ENCODE measurements around the gene ADAMTS1. TPM values are rescaled to one million over a fixed set of nuclear protein-coding genes. Genes with fewer than 3 reads are reported as not detected.
A peak's percentile ranks its signal among the peaks of the same experiment; 100 is the strongest.
"Not testable (repeated sequence)": the region's sequence is repeated elsewhere in the genome, so short reads cannot be mapped to it uniquely, and the experiment has no call there.

Gene ADAMTS1
- total RNA-seq: 10 to 100 TPM; 24.4 to 35.2 TPM

DNA sequence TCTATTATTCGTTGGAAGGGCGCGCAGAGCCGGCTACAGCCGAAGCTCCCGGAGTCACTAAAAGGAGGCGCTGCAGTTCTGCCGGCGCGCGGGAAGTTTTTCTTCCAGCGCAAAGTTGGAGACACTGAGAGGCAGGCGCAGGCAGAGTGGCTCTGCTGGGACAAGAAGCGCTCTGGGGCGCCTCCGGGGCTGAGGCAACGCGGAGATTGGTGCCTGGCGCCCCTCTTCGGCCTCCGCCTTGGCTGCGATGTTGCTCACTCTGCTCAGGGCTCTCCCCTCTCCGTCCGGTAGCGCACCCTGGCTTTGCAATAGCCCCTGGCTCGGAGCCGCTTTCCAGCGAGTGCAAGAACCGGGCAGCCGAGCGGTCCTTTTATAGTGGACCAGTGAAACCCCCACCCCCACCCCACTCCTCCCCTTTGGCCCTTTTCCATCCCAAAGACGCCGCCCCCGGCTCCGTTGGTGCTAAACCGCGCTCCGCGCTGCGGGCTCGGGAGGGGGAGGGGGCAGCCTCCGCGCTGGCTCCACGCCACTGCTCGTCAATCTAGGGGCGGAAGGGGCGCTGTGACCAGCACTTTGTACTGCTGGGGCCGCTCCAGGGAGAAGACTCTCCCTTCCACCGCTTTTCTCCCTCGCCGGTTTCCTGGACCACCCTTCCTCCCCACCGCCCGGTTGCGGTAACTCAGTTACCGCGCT, at the start of gene ADAMTS1:
Gene ADAMTS1, minus strand, starts transcription at position 344 of the 693 bp plus-strand sequence. CDS start 455 bp downstream, outside the sequence.
- Mint-ChIP-seq H3K27me3 (peaks cover 16 to 21% of the 10 kb centered on the region in 2 donors), H3K27ac (peak within 1 kb of the TSS; percentile 85 to 87), H3K4me3 (peak within 1 kb of the TSS; percentile 83)

DNA sequence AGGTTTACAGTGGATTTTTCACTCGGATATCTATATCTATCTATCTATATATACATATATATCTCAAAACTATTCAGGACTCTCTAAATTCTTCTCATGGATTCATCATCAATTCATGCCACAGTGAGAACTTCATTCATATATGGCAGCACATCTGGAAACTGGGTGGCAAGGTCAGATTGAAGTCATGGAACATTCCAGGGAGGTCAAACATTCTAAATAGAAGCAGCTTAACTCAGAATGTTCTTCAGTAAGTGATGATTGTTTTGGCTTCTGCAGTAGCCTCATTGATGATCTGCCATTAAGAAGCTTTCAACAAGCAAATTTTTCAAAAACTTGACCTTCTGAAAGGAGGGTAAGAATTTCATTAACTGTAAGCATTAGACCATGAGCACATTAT, 46.9 kb upstream of the ADAMTS1 start:
- Mint-ChIP-seq H3K4me1 (ENCODE audit: low read depth in 2 of 2) (no peaks in the 10 kb centered on the region), H3K9me3 (no peaks in the 10 kb centered on the region), H3K27ac (no peak overlapping the region), H3K36me3 (no peaks in the 10 kb centered on the region), H3K27me3 (peaks cover 8 to 9% of the 10 kb centered on the region in 2 donors), H3K4me3 (no peak overlapping the region)
- ATAC-seq (no peak), DNase-seq (ENCODE audit: low spot score) (no peak)

More for the DNA sequence above, at the start of gene ADAMTS1:
- peak; percentile 75 to 80 for ATAC-seq
- Mint-ChIP-seq H3K4me1 (ENCODE audit: low read depth in 2 of 2) (peaks cover 41 to 44% of the 10 kb centered on the region in 2 donors), H3K36me3 (peaks cover 28% of the 10 kb centered on the region), H3K9me3 (no peaks in the 10 kb centered on the region)
- DNase-seq (ENCODE audit: low spot score): peak; percentile 81

- no peak for DNase-seq (ENCODE audit: low spot score)
- H3K27ac Mint-ChIP-seq: no peak overlapping the region
- peaks cover 16 to 21% of the 10 kb centered on the region in 2 donors for H3K27me3 Mint-ChIP-seq
- no peaks in the 10 kb centered on the region for H3K4me1 Mint-ChIP-seq (ENCODE audit: low read depth in 2 of 2)
- H3K36me3 Mint-ChIP-seq: no peaks in the 10 kb centered on the region
- no peaks in the 10 kb centered on the region for H3K9me3 Mint-ChIP-seq
- no peak overlapping the region for H3K4me3 Mint-ChIP-seq
- ATAC-seq: no peak
Observed at GRCh38 chr21:26888931-26889330, 43.7 kb upstream of the ADAMTS1 start.

GRCh38 chr21:26888256-26888655, 43.0 kb upstream of the ADAMTS1 start:
- ATAC-seq (no peak), DNase-seq (ENCODE audit: low spot score) (no peak)
- Mint-ChIP-seq H3K4me3 (no peak overlapping the region), H3K9me3 (no peaks in the 10 kb centered on the region), H3K27me3 (peaks cover 18 to 21% of the 10 kb centered on the region in 2 donors), H3K27ac (no peak overlapping the region), H3K36me3 (no peaks in the 10 kb centered on the region), H3K4me1 (ENCODE audit: low read depth in 2 of 2) (no peaks in the 10 kb centered on the region)

GRCh38 chr21:26887251-26887650, 42.0 kb upstream of the ADAMTS1 start:
- Mint-ChIP-seq H3K4me3 (no peak overlapping the region), H3K27ac (no peak overlapping the region), H3K4me1 (ENCODE audit: low read depth in 2 of 2) (no peaks in the 10 kb centered on the region), H3K36me3 (no peaks in the 10 kb centered on the region), H3K9me3 (no peaks in the 10 kb centered on the region), H3K27me3 (peaks cover 17 to 21% of the 10 kb centered on the region in 2 donors)
- ATAC-seq (no peak), DNase-seq (ENCODE audit: low spot score) (no peak)

DNA sequence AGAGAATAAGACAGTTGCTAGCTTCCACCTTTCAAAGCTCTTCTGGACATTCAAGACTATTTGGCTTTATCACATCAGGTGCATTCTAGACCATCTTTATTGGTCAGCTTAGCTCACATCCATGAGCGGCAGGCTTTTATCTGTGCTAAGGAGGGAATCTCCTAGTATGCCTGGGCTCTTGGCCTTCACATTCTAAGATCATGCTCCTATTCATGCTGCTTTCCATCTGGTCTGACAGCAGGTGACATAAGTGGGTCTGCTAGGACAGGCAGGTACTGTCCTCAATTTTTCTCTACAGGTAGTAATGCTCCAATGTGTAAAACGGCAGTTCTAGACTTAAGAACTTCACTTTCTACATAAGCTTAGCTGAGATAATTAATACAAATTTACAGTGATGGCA, 39.2 kb upstream of the ADAMTS1 start:
- DNase-seq (ENCODE audit: low spot score) (no peak), ATAC-seq (no peak)
- H3K4me1 Mint-ChIP-seq (ENCODE audit: low read depth in 2 of 2): no peaks in the 10 kb centered on the region
- H3K27me3 Mint-ChIP-seq: peaks cover 20 to 29% of the 10 kb centered on the region in 2 donors
- no peak overlapping the region for H3K4me3 Mint-ChIP-seq
- H3K36me3 Mint-ChIP-seq: no peaks in the 10 kb centered on the region
- H3K27ac Mint-ChIP-seq: no peak overlapping the region
- H3K9me3 Mint-ChIP-seq: no peaks in the 10 kb centered on the region

DNA sequence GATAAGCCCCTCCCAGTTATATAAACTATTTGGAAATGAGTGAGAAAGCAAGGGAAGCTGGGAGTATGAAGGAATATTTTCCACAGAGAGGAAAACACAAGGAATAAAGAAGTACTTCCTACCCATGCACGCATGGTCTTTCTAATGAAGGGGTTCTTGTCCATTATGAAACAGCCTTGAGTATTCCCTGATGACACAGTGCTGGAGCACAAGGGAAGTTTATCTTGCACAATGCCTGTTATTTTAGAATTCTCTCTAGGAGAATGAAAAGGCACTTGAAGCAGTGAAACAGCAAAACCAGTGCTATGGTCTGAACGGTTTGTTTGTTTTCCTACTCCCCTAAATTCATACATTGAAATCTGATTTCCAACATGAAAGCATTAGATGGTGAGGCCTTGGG, 38.6 kb upstream of the ADAMTS1 start:
- Mint-ChIP-seq H3K4me1 (ENCODE audit: low read depth in 2 of 2) (no peaks in the 10 kb centered on the region), H3K4me3 (no peak overlapping the region), H3K36me3 (no peaks in the 10 kb centered on the region), H3K27ac (no peak overlapping the region), H3K9me3 (no peaks in the 10 kb centered on the region), H3K27me3 (peaks cover 20 to 29% of the 10 kb centered on the region in 2 donors)
- ATAC-seq (no peak), DNase-seq (ENCODE audit: low spot score) (no peak)

DNA sequence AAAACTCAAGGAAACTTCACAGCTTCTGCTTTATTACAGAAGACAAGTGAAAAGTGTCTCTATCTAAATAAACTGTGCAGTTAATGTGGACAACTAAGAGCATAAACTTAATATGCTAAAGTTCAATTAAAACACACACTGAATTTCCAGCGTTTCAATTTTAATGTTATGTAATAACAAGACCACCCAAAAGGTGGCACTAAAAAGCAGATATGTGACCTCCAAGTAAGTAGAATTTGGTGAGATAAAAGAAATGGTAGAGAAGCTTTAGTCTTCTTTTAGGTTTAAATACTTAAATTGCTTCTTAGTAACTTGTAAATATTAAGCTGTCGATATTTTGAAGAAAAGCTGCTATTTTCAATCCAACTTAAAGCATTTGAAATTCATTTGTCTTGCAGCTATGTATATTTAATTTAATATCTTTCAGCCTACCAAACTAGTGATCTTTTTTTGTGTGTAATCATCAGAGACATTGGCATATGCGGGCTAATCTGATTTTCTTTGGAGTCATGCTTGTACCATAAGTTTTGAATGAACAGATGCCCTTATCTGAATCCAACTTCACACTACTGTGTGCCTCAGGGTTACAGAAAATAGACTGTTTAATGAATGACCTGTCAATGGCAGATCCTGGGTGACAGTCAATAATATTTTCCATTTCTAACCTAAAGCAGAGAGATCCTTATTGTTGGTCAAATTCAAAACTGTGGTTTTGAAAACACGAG, 36.5 kb upstream of the ADAMTS1 start:
- Mint-ChIP-seq H3K4me1 (ENCODE audit: low read depth in 2 of 2) (no peaks in the 10 kb centered on the region), H3K4me3 (no peak overlapping the region), H3K9me3 (no peaks in the 10 kb centered on the region), H3K27me3 (peaks cover 10 to 16% of the 10 kb centered on the region in 2 donors), H3K36me3 (no peaks in the 10 kb centered on the region), H3K27ac (no peak overlapping the region)
- ATAC-seq: no peak
- no peak for DNase-seq (ENCODE audit: low spot score)

GRCh38 chr21:26877018-26877417, 31.8 kb upstream of the ADAMTS1 start:
- ATAC-seq: no peak
- Mint-ChIP-seq H3K4me1 (ENCODE audit: low read depth in 2 of 2) (no peaks in the 10 kb centered on the region), H3K9me3 (no peaks in the 10 kb centered on the region), H3K4me3 (no peak overlapping the region), H3K27me3 (peaks cover 6 to 8% of the 10 kb centered on the region in 2 donors), H3K36me3 (no peaks in the 10 kb centered on the region), H3K27ac (no peak overlapping the region)
- DNase-seq (ENCODE audit: low spot score): no peak

DNA sequence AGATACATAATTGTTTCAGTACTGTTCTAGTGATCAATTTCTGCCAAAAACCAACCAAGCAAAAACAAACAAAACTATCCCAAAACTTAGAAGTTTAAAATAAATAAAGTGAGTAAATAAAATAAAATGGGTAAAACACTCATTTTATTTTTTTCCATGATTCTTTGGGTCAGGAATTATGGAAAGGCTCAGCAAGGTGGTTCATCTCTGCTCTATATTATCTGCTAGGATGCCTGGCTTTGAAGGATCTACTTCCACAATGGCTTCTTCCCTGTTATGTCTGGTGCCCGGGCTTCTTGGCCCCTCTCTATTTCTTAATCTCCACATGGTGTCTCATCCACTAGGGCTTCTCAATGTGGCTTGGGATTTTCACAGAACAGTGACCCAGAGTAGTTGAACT, 29.1 kb upstream of the ADAMTS1 start:
- Mint-ChIP-seq H3K36me3 (no peaks in the 10 kb centered on the region), H3K9me3 (no peaks in the 10 kb centered on the region), H3K27ac (no peak overlapping the region), H3K27me3 (peaks cover 0 to 5% of the 10 kb centered on the region in 2 donors), H3K4me3 (no peak overlapping the region), H3K4me1 (ENCODE audit: low read depth in 2 of 2) (no peaks in the 10 kb centered on the region)
- DNase-seq (ENCODE audit: low spot score): no peak
- no peak for ATAC-seq

GRCh38 chr21:26865857-26866256, 20.6 kb upstream of the ADAMTS1 start:
- ATAC-seq (no peak), DNase-seq (ENCODE audit: low spot score) (no peak)
- no peaks in the 10 kb centered on the region for H3K9me3 Mint-ChIP-seq
- no peaks in the 10 kb centered on the region for H3K36me3 Mint-ChIP-seq
- H3K27ac Mint-ChIP-seq: no peak overlapping the region
- H3K4me3 Mint-ChIP-seq: no peak overlapping the region
- no peaks in the 10 kb centered on the region for H3K4me1 Mint-ChIP-seq (ENCODE audit: low read depth in 2 of 2)
- H3K27me3 Mint-ChIP-seq: peaks cover 5 to 12% of the 10 kb centered on the region in 2 donors

DNA sequence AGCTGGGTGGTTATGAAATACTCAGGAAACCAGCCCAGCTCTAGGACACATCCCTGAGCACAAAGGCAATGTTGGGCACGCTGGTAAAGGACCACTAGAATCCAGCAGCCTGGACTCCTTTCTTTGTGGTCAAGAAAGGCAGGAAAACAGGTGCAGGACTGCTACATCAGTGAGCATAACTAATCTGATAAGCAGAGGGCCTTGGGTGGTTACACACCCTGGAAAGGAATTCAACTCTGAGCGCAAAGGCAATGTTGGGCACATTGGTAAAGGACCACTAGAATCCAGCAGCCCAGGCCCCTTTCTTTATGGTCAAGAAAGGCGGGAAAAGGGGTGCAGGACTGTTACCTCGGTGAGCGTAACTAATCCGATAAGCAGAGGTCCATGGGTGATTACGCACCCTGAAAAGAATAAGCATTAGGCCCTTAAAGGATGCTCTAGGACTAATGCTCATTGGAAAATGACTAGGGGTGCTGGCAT, 11.7 kb upstream of the ADAMTS1 start:
- H3K27me3 Mint-ChIP-seq; ATAC-seq; H3K4me3 Mint-ChIP-seq; DNase-seq (ENCODE audit: low spot score); H3K27ac Mint-ChIP-seq; H3K36me3 Mint-ChIP-seq; H3K9me3 Mint-ChIP-seq; H3K4me1 Mint-ChIP-seq (ENCODE audit: low read depth in 2 of 2): not testable (repeated sequence)

- not testable (repeated sequence) for H3K9me3 Mint-ChIP-seq; H3K4me1 Mint-ChIP-seq (ENCODE audit: low read depth in 2 of 2); H3K27me3 Mint-ChIP-seq; DNase-seq (ENCODE audit: low spot score); H3K4me3 Mint-ChIP-seq; H3K27ac Mint-ChIP-seq; H3K36me3 Mint-ChIP-seq; ATAC-seq
Observed at GRCh38 chr21:26854695-26855094, 9.5 kb upstream of the ADAMTS1 start.

DNA sequence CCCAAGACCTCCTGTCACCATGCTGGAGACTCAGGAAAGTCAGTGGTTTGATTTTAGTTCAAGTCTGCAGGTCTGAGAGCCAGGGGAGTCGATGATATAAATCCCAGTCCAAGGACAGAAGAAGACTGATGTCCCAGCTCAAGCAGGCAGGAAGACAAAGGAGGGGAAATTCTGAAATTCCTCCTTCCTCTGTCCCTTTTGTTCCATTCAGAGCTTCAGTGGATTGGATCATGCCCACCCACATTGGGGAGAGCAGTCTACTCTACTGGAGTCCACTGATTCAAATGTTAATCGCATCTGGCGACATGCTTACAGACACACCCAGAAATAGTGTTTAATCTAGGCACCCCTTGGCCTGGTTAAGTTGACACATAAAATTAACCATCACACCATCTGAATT, 7.2 kb upstream of the ADAMTS1 start:
- DNase-seq (ENCODE audit: low spot score): no peak
- Mint-ChIP-seq H3K4me1 (ENCODE audit: low read depth in 2 of 2) (peaks cover under 1 to 1% of the 10 kb centered on the region in 2 donors), H3K4me3 (no peak overlapping the region), H3K36me3 (no peaks in the 10 kb centered on the region), H3K27ac (no peak overlapping the region), H3K9me3 (no peaks in the 10 kb centered on the region), H3K27me3 (peaks cover 1 to 2% of the 10 kb centered on the region in 2 donors)
- no peak for ATAC-seq

All from natural killer cell treated with Interleukin-12 subunit alpha and Interleukin-12 subunit beta and Interleukin-15 and Interleukin-18, amount 100 ng/mL, for 72 hours (primary cell).